AG04449 (cell line): ENCODE results near the gene TREML2.

Experiments used
- CTCF ChIA-PET: fragments of 350-600 bp; formaldehyde crosslinking; extraction: SDS; loops from one replicate; lab custom pipeline; 2021; ENCODE audit warnings: antibody characterized with exemption; lab: Yijun Ruan, JAX
- POLR2A ChIA-PET: fragments of 400-600, 350-600 bp; formaldehyde crosslinking; extraction: SDS; loops from one replicate; lab custom pipeline; 2020; ENCODE audit warnings: antibody characterized with exemption, inconsistent platforms; lab: Yijun Ruan, JAX
- DNase-seq: peaks from one replicate; pipeline ENCODE4 v3.0.0-alpha.2; 2010; ENCODE audit warnings: low read depth, low spot score
- H3K4me3 ChIP-seq: 2 replicates; pipeline ENCODE4 v1.5.1; 2011; ENCODE audit warnings: low read depth, mild to moderate bottlenecking, control low read depth, low read length
- CTCF ChIP-seq: IDR thresholded peaks from one replicate; pipeline ENCODE4 v1.5.1; 2011; ENCODE audit warnings: mild to moderate bottlenecking, moderate library complexity, low read length, control low read depth, inconsistent platforms; ENCODE audit not compliant: insufficient read depth; ENCODE audit errors: missing control alignments

The TREML2 gene

GRCh38 chr6:41200296-41200900 lies 551 bp downstream of the TREML2 start:
- ChIA-PET POLR2A (no interaction called here), CTCF (interaction anchor here (1.0 kb wide), 1 partner anchor 18 kb away, joined by 4 read pairs; no protein-coding TSS in a partner anchor)
- H3K4me3 ChIP-seq, result no peak overlapping the region
- no peak for TF ChIP-seq CTCF
- no peak for DNase-seq

GRCh38 chr6:41199552-41200246 lies 1.2 kb downstream of the TREML2 start:
- H3K4me3 ChIP-seq, result no peak overlapping the region
- CTCF ChIA-PET, result interaction anchor here (1.0 kb wide), 1 partner anchor 17 kb away, joined by 4 read pairs; no protein-coding TSS in a partner anchor
- no peak for TF ChIP-seq CTCF
- POLR2A ChIA-PET, result no interaction called here
- DNase-seq, result no peak

GRCh38 chr6:41197234-41197633 lies 3.7 kb downstream of the TREML2 start:
- ChIA-PET CTCF (interaction anchor here (2.6 kb wide), 1 partner anchor 15 kb away, joined by 15 read pairs; no protein-coding TSS in a partner anchor), POLR2A (no interaction called here)
- no peak for DNase-seq
- no peak overlapping the region for H3K4me3 ChIP-seq
- TF ChIP-seq CTCF, result no peak

GRCh38 chr6:41194386-41194785 lies 6.6 kb downstream of the TREML2 start:
- TF ChIP-seq CTCF, result no peak
- H3K4me3 ChIP-seq, result no peak overlapping the region
- ChIA-PET CTCF (interaction anchor here (1.1 kb wide), 1 partner anchor 10 kb away, joined by 5 read pairs; no protein-coding TSS in a partner anchor), POLR2A (no interaction called here)
- no peak for DNase-seq

GRCh38 chr6:41193884-41194283 lies 7.1 kb downstream of the TREML2 start:
- CTCF ChIA-PET, result no interaction called here
- DNase-seq, result no peak
- POLR2A ChIA-PET, result no interaction called here
- H3K4me3 ChIP-seq, result no peak overlapping the region
- no peak for TF ChIP-seq CTCF

- TF ChIP-seq CTCF, result no peak
- ChIA-PET CTCF (no interaction called here), POLR2A (no interaction called here)
- no peak overlapping the region for H3K4me3 ChIP-seq
- DNase-seq, result no peak
Measured at GRCh38 chr6:41193171-41193734, 7.7 kb downstream of the TREML2 start.
